ENCODE results near the gene FAM171A1.
"Not testable (repeated sequence)": the region's sequence is repeated elsewhere in the genome, so short reads cannot be mapped to it uniquely, and the experiment has no call there.

FAM171A1 gene

DNA sequence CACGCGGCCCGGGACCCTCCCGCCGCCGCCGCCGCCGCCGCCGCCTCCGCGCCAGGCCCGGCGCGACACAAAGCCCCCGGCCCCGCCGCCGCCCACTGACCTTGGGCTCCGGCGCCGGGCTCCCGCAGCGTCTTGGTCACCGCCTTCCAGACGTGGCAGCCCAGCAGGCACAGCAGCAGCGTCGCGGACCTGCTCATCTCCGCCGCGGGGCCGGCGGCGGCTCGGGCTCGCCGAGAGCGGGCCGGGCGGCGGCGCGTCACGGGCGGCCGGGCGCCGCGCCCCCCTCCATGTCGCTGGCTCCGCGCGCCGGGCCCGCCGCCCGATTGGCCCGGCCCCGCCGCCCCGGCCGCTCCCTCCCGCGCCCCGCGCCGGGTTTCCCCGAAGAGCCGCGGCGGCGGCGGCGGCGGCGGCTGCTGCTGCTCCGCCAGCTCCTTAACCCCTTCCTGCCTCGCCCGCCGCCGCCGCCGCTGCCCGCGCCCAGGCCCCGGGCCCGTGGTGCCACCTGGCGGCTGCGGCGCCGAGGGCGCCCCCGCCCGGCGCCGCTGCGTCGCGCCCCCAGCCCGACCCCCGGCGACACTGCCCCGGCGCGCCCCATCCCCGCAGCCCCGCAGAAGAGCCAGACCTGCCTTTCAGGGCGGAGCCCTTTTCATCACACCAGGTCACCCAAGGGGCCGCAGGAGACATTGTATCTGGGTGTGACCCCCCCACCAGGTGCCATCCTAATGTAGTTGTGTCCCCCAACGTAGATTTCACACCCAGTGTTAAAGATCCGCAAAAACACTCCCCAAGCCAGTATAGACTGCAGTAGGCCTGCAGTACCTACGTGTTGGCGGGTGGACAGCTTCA lies at the start of gene FAM171A1:
FAM171A1 (minus strand) TSS at position 434 of the 846 bp plus-strand sequence; CDS start at position 197, 237 bp downstream.
- peak; percentile 17 for DNase-seq (ENCODE audit: low read depth)

DNA sequence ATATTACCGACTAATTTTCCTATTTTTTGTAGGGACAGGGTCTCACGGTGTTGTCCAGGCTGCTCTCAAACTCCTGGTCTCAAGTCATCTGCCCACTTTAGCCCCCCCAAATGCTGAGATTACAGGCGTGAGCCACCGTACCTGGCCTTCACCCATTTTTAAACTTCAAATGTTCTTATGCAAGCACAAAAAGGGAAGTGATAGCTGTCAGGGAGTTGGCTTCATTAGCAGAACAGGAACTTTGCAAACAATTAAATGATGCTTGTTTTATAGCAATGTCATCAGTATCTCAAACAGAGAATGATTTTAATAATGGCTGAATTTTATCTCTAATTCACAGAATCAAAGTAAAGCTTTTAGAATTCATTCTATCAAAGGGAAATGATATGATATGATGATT lies 49.8 kb upstream of the FAM171A1 start:
- no peak for DNase-seq (ENCODE audit: low read depth)

- no peak for DNase-seq (ENCODE audit: low read depth)
Measured at GRCh38 chr10:15419279-15419874, 48.3 kb upstream of the FAM171A1 start.

DNA sequence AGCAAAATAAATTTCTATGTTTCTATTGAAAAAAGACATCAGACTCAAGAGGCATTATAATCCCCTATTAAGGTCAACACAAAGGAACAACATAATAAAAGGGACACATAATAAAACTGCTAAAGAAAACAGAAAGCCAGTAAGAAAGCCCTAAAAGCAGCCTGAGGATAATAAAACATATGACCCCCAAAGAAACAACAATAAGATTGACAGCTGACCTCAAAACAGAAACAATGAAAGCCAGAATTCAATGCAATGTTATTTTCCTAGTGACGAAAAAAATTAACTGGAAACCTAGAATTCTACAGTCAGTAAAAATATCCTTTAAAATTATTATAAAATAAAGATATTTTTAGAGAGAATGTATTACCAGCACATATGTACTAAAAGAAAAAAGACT lies 44.9 kb upstream of the FAM171A1 start:
- no peak for DNase-seq (ENCODE audit: low read depth)

- no peak for DNase-seq (ENCODE audit: low read depth)
Measured at GRCh38 chr10:15411010-15411409, 39.9 kb upstream of the FAM171A1 start.

GRCh38 chr10:15409350-15409749 lies 38.3 kb upstream of the FAM171A1 start:
- DNase-seq (ENCODE audit: low read depth): not testable (repeated sequence)

- no peak for DNase-seq (ENCODE audit: low read depth)
Measured at GRCh38 chr10:15408557-15408956, 37.5 kb upstream of the FAM171A1 start.

- no peak for DNase-seq (ENCODE audit: low read depth)
Measured at GRCh38 chr10:15405319-15405718, 34.2 kb upstream of the FAM171A1 start.

- no peak for DNase-seq (ENCODE audit: low read depth)
Measured at GRCh38 chr10:15401382-15401781, 30.3 kb upstream of the FAM171A1 start.

- DNase-seq (ENCODE audit: low read depth): not testable (repeated sequence)
Measured at GRCh38 chr10:15400461-15400860, 29.4 kb upstream of the FAM171A1 start.

- DNase-seq (ENCODE audit: low read depth): no peak
Measured at GRCh38 chr10:15399060-15399661, 28.1 kb upstream of the FAM171A1 start.

- DNase-seq (ENCODE audit: low read depth): no peak
Measured at GRCh38 chr10:15395935-15396334, 24.8 kb upstream of the FAM171A1 start.

- no peak for DNase-seq (ENCODE audit: low read depth)
Measured at GRCh38 chr10:15393139-15393825, 22.2 kb upstream of the FAM171A1 start.

DNA sequence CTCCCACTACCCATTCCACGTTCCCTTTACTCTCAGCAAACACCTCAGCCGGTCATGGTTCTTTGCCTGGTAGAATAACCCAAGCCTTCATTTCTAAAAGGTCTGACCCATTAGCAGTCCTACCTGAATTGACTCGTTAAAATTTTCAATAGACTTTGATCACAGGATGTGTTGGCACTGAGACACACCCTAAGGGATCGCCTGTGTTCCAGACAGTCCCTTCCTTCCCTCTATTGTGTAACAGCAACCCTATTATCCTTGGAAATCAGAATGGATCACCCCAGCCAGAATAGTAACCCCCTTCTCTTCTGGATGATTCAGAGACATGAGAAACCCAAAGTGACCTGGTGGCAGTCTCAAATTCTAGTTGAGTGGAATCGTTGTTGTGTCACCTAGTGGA lies 20.4 kb upstream of the FAM171A1 start:
- DNase-seq (ENCODE audit: low read depth): no peak

GRCh38 chr10:15388172-15388571 lies 17.1 kb upstream of the FAM171A1 start:
- DNase-seq (ENCODE audit: low read depth): not testable (repeated sequence)

- no peak for DNase-seq (ENCODE audit: low read depth)
Measured at GRCh38 chr10:15387021-15387420, 15.9 kb upstream of the FAM171A1 start.

DNA sequence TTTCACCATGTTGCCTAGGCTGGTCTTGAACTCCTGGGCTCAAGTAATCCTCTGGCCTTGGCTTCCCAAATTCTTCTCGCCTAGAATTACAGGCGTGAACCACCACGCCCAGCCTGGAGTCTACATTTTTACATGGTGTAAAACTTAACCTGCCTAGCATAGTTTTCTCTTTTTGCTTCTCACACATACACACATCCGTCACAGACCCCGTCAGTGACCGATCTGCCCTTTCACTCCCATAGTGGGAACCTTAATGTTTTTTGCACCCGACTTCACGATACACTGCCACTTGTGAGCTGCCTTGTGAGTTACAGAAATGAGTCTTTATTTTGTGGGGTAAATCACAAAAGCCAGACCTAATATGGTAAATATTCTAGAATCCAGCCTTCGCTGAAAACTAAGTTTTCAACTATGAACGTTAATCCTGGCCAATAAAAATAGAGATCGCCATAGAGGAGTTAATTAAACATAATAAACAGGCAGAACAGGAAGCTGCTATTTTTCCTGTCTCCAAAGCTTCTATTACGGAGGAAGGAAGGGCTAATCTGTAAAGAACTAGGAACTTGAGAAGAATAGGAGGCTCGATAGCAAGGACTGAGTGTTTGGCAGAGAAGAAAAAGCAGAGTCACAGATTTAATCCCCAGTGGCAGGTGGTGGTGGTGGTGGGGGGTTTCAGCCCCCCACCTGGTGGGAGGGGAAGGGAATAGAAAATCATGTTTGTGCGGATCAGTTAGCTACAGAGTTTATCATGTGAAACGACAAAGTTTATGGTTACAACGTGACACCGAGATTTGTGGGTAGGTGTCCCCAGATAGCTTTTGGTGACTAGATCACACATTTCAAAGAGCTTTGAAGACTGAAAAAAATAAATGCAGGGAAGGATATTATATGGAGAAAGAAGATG lies 14.7 kb upstream of the FAM171A1 start:
- no peak for DNase-seq (ENCODE audit: low read depth)

- DNase-seq (ENCODE audit: low read depth): no peak
Measured at GRCh38 chr10:15381420-15381819, 10.3 kb upstream of the FAM171A1 start.

GRCh38 chr10:15379078-15379477 lies 8.0 kb upstream of the FAM171A1 start:
- DNase-seq (ENCODE audit: low read depth): no peak

DNA sequence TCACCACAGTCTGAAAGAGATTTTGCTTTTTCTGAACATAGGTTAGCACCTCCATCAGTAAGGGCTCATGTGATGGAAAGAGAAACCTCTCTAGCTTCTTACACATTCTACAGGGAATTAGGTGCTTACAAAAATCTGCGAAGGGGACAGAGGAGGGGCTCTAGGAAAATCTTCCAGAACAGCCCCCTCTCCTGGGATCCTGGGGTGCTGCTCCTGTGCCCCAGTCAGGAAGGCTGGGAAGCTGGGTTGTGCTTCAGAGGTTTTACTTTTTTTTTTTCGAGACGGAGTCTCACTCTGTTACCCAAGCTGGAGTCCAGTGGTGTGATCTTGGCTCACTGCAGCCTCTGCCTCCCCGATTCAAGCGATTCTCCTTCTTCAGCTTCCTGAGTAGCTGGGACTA lies 7.5 kb upstream of the FAM171A1 start:
- no peak for DNase-seq (ENCODE audit: low read depth)

- no peak for DNase-seq (ENCODE audit: low read depth)
Measured at GRCh38 chr10:15374566-15374965, 3.5 kb upstream of the FAM171A1 start.
